Nucleus accumbens (tissue), 56 donors: Measurements from ENCODE around the gene LAMA3.

Source experiments
- DNase-seq, 56 donors: peaks; one replicate each; lab custom pipeline; 2025; lab: John Stamatoyannopoulos, UW

Gene LAMA3

GRCh38 chr18:23927821-23928746 is 238.8 kb downstream of the LAMA3 start:
- DNase-seq = peak in 1 of 56 donors; percentile 4

- no peak for DNase-seq
Observed at GRCh38 chr18:23929362-23929930, 240.2 kb downstream of the LAMA3 start.

- no peak for DNase-seq
Observed at GRCh38 chr18:23930002-23930401, 240.7 kb downstream of the LAMA3 start.

- DNase-seq = no peak
Observed at GRCh38 chr18:23932385-23933067, 243.3 kb downstream of the LAMA3 start.

- DNase-seq = no peak
Observed at GRCh38 chr18:23933407-23933806, 244.2 kb downstream of the LAMA3 start.

GRCh38 chr18:23934252-23934651 is 245.0 kb downstream of the LAMA3 start:
- no peak for DNase-seq

- DNase-seq = no peak
Observed at GRCh38 chr18:23934863-23935262, 245.6 kb downstream of the LAMA3 start.

GRCh38 chr18:23935804-23936203 is 246.6 kb downstream of the LAMA3 start:
- DNase-seq = no peak

- no peak for DNase-seq
Observed at GRCh38 chr18:23936381-23936958, 247.2 kb downstream of the LAMA3 start.

GRCh38 chr18:23938043-23938756 is 248.9 kb downstream of the LAMA3 start:
- no peak for DNase-seq

GRCh38 chr18:23938901-23939341 is 249.7 kb downstream of the LAMA3 start:
- DNase-seq = no peak

- DNase-seq = no peak
Observed at GRCh38 chr18:23939366-23939765, 250.1 kb downstream of the LAMA3 start.

- DNase-seq = no peak
Observed at GRCh38 chr18:23939896-23940295, 250.6 kb downstream of the LAMA3 start.

- no peak for DNase-seq
Observed at GRCh38 chr18:23941791-23942190, 252.5 kb downstream of the LAMA3 start.

GRCh38 chr18:23943104-23943503 is 253.9 kb downstream of the LAMA3 start:
- DNase-seq = no peak

- no peak for DNase-seq
Observed at GRCh38 chr18:23943903-23944624, 254.8 kb downstream of the LAMA3 start.

GRCh38 chr18:23945416-23946079 is 256.3 kb downstream of the LAMA3 start:
- no peak for DNase-seq

GRCh38 chr18:23949863-23950262 is 260.6 kb downstream of the LAMA3 start:
- DNase-seq = no peak

GRCh38 chr18:23950644-23951043 is 261.4 kb downstream of the LAMA3 start:
- no peak for DNase-seq
